ENCODE results near the gene SCYGR8.

Gene SCYGR8

DNA sequence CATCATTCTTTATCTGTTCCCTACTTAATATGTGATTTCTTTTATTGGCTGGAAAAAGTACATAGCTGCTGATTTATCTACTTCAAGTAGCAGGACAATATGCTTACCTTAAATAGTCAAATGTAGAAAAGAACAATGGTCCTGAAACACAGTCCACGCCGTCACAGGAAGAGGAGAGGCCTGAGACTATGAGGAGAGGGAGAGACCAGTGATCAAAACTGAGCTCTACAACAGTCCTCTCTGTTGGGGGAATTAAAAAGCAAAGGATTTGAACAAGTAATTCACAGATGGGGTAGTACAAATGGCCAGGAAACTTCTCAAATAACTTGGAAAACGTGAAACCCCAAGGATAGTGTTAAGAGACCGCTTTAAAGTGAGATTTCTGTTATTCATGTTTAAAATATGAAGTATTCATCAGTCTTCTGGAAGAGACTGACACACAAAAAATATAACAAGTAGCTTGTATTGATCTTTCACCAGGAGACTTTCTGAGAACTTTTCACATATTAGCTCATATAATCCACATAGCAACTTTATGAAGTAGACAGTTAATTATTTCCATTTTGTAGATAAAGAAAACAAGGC, 20.2 kb downstream of the SCYGR8 start:
- DNase-seq, result no peak

DNA sequence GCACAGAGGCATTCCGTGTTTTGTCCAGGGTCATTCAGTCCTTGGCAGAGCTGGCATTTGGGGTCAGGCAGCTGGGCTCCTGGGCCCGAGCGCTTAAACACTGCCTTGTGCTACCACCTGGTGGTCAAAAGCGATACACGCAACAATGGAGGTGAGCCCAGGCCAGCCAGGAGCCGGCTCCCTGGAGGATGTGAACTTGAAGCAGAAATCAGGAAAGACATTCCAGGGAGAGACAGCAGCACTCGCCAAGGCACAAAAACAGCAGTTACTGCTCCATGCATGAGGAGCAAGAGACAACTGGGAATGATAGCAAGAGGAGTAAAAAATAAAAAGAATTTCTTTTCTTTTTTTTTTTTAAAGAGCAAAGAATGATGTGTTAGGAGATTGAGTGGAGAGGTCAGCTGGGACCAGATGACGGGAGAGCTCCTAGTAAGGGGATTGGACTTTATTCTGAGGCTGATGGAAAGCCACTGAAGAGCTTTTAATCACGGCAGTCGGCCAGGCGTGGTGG, 20.7 kb downstream of the SCYGR8 start:
- DNase-seq, result peak; percentile 65

DNA sequence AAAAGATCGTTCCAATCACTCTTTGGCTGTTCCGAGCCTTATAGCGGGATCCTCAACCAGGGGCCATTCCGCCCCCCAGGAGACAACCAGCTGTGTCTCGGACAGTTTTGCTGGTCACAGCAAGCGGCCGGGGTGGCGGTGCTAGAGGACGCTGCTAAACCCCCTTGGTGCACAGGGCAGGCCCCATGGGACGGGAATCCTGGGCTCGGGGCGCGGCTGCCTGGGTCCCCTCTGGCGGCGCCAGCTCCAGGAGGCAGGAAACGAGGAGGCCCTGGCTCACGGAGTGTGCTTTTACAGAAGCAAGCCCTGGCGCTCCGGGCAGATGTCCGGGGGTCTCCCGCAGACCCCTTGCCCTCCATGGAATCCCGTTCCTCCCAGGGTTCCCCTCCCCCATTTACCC, 22.1 kb downstream of the SCYGR8 start:
- no peak for DNase-seq

DNA sequence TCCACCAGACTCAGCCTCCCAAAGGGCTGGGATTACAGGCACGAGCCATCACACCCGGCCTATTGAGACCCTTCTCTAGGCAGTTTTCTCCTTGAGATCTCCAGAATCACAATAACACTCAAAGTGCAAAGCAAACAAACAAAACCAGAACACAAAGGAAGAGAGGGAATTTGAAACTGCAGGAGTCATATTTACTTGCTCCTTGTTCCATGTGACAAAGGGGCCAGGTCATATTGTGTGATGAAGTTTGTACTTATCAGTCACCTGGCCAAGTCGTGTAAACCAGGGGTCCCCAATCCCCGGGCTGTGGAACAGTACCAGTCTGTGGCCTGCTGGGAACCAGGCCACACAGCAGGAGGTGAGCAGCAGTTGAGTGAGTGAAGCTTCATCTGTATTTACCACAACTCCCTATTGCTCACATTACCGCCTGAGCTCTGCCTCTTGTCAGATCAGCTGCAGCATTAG, 26.5 kb downstream of the SCYGR8 start:
- no peak for DNase-seq

DNA sequence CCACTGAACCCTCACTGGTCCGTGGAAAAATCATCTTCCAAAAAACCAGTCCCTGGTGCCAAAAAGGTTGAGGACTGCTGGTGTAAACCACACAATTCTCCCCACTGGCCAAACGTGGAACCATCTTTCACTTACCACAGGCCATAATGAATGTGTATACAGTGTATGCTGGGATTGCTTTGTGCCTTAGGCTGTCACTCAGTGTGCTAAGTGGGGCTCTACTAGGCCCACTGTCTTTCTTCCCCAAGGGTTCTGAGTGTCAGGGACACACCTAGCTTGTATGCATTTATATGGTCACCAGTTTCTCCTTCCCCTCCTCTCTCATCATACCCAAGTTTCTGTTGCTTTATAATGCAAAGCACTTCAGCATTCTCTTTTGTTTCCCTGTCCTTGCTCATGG, 27.2 kb downstream of the SCYGR8 start:
- DNase-seq, result no peak

DNA sequence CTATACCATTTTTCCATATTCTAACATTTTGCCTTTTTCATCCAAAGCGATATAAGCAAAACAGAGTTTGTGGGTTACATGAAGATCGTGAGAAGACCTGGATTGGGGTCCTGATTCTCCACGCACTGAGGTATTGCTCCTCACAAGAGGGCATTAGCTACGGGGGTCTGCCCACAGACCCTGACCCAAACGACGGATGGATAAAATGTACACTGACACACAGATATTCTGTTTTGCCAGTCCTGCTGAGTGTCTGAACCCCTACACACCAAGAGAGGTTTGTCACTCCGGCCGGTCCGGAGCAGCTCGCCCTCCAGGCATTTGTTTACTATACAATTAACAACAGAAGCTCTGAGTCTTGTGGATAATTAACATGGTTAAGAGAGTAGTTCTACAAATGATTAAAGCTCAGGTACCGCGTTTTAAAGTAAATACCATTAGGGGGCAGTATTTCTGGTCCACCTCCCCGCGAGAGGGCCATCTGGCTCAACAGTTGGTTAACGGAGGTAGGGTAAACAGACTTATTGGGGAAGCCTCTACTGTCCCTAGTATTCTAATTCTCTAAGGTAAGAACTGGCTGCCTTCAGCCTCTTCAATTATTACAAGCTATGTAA, 28.4 kb downstream of the SCYGR8 start:
- DNase-seq, result no peak

DNA sequence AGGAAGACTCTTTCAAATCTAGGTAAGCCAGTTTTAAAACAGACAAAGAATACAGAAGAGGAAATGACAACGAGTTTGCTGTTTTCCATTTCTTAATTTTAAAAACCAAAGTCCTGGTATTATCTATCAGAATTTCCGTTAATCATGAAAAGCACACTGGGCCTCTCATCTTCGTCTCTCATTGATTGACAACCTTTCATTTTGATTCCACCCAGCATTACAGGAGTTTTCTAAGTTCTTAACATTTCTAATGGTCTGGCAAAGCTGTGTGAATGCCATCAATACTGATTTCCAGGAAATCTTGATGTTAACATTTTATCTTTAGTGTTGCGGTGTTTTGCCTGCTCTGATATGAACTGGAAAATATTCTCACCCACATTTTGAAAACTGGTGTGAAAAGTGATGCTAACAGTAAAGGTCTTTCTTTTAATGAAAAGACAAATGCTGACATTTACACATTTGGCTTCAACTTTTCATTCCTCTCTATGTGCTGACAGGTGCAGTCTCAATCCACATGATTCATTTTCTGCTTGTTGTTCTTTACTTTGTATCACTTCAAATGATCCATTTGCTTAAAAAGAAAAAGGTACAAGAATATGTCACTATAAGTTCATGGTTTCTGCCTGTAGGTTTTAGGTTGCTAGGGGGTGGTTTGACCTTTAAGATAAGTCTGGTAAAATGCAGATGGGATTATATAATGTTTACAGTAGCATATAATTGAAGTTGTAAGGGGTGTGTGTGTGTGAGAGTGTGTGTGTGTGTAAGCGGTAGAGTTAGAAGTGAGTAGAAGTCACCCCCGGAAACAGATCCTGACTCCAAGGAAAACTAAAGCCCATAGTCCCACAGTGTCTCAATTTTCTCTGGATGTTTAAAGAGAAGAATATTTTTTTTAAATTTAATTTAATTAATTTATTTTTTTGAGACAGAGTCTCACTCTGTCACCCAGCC, 29.5 kb downstream of the SCYGR8 start:
- DNase-seq, result no peak

DNA sequence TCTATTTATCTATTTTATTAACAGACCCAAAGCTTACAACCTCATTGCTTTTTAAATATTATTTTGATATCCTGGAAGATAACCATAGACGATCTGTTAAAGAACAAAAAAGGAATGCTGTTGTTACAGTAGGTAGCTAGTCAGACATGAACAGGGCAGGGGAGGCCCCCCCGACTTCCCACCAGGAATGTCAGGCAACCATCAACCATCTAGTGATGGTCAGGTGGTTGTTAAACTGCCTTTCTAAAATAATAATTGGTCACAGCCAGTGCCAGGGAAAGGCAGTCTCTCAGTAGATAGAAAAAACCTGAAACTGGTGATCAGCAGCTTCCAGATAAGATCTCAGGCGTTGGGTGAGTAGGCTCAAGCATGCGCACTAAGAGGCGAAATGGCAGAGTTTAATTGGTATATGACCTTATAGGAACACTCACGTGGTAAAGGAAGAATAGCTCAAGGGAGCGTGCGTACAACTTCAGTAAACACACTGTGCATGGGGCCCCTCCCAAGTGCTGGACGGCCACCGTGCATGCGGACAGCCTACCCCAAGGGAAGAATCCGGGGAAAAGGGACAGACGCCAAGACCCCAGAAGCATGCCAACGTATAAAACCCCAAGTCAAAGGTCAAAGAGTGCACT, 35.4 kb downstream of the SCYGR8 start:
- no peak for DNase-seq

DNA sequence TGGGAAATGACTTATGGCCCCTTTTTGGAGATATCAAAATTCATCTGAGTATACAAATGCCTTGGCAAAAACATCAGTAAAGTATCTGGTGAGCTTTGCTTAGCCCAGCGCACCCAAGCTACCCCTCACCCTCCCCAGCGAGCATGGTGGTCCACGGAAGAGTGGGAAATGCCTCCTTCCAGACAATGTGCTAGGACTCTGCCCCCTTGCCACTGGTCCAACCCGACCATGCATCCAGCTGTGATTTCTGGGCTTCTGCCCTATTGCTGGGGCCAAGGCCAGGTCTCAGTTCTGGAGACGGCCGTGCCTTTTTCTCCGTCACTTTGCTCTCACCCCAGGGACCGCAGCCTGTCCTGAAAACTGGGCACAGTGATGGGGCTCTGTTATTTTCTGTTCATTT, 36.1 kb downstream of the SCYGR8 start:
- DNase-seq, result no peak

DNA sequence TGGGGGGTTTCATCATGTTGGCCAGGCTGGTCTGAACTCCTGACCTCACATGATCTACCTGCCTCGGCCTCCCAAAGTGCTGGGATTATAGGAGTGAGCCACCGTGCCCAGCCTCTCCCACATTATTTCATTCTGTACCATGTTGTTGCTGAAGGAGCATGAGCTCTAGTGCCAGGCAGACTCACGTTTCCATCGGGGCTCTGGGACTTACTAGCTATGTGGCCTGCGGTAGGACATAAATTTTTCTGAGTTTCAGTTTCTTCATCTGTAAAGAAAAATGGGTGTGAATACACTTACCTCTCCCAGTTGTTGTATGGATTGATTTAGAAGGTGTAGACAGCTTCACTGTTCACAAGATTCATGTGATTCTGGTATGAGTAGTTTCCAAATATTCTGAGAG, 37.1 kb downstream of the SCYGR8 start:
- DNase-seq, result no peak

DNA sequence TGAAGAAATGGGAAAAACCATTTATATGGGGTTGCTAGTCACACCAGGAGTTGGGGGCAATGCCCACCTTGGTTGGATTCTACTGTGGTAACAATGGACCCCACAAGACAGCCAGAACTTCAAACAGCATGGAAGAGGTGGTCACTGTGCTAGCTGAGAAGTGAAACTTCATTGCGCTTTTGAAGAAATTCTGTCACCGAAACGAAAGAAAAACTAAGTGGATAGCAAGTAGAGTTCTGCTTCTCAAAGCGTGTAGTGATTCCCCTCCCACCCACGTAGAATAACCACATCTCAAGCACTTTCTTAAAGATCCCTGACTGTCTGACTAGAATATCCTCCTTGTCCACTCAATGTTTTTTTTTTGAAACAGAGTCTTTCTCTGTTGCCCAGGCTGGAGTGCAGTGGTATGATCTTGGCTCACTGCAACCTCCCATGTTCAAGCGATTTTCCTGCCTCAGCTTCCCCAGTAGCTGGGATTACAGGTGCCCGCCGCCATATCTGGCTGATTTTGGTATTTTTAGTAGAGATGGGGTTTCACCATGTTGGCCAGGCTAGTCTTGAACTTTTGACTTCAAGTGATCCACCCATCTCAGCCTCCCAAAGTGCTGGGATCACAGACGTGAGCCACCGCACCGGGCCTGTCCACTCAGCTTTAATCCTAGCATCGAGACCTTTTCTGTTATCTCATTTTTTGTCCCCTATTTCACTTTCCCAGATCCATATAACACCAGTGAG, 37.9 kb downstream of the SCYGR8 start:
- DNase-seq, result no peak

DNA sequence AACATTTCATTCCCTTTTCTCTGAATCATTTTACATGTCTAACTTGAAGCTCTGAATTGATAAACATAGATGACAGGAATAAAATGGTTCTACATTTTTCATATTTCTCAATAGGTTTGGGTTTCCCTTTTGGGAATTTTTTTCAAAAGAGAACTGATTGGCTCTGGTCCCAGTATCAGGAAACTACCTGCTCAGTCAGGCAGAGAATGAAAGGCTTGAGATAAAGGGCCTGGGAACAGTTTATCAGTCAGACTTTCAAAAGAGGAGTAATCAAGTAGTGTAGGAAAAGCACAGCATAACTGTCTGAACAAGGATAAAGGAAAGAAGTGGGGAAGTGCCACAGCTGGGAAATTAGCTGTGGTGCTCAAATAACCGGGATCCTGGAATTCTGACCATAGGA, 39.6 kb downstream of the SCYGR8 start:
- no peak for DNase-seq

DNA sequence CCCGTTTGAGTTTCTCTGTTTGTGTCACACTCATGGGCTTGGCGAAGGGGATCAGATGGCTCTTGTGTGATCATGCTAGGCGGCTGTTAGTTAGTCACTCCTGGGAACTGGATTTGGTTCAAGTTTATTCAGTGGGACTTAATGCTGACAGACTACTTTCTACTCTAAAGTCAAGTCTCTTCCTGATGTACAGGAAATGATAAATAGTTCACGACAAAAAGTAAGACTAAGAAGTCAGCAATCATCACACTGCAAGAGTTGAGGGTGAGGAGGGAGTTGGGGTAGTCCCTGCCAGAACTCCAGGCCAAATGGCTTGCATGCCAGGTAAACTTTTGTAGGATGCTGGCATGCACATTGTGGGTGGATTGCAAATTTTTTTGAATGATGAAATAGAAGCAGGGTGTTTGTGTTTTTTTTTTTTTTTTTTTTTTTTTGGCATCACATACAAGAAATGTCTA, 42.9 kb downstream of the SCYGR8 start:
- DNase-seq, result no peak

DNA sequence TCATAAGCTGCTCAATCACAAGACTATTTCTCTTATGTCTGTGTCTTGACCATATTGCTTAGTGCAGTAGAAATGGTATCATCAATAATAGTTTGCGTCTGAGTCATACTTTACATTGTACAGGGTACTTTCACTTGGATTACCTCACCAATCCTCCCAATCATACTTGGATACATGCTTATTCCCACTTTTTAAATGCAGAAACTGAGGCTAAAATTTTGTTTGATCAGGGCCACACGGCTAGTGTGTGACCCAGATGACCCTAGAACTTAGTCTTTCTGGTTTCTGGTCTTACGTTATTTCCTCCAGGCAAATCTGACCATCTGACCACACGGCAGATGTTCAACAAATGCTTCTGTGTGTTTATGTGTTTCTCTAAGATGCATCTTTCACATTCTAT, 44.1 kb downstream of the SCYGR8 start:
- no peak for DNase-seq

DNA sequence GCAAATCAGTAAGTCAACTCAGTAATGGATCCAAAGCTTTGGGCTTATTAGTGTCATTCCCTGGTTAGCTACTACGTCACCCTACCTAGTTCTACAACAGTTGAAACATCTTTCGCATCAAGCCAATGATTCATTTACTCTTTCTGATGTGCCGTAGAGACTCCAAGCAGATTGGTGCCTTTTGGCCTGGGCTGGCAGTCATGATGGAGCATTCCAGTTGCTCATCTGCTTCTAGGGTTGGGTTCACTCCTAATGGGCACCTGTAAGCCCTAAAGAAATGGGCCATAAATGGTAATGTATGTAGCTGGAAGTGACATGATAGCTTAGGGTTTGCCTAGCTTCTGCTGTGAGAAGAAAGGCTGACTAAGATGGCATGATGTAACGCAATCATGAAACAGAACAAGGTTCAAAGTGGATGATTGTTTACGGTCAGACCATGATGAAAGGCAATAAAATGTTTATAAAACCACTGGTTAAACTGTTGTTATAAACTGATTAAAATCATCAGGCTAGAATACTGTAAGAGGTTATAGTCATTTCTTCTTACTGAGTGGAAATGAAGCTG, 47.5 kb downstream of the SCYGR8 start:
- DNase-seq, result no peak
